Panc1 (cell line): ENCODE measurements around the gene NOTO. TPM values are rescaled to one million over a fixed set of nuclear protein-coding genes. Genes with fewer than 3 reads are reported as not detected.

Experiments used
- ATAC-seq: fragments of 200-7000 bp; cut with Tn5 transposase; 2 replicates; pipeline ENCODE4 v1.9.1; 2020; ENCODE audit warnings: mild to moderate bottlenecking, moderate library complexity
- BruUV-seq: library from RNA; stranded (reverse); fragments of 400-500 nt; replicated peaks from 2 replicates; lab custom pipeline; 2021; lab: Mats Ljungman, UMichigan
- CTCF ChIA-PET: fragments of 300-600 bp; sonication (Branson Sonifier 250); formaldehyde crosslinking; loops from one replicate; lab custom pipeline; 2022; ENCODE audit warnings: antibody characterized with exemption; lab: Charles Lee
- POLR2A ChIA-PET: fragments of 300-600 bp; sonication (Branson Sonifier 250); formaldehyde crosslinking; loops from one replicate; lab custom pipeline; 2022; ENCODE audit warnings: antibody characterized with exemption; lab: Charles Lee
- DNase-seq: peaks from one replicate; pipeline ENCODE4 v3.0.0-alpha.2; 2010; ENCODE audit warnings: low read depth, low spot score
- H3K27ac ChIP-seq: 2 replicates; pipeline ENCODE4 v1.5.1; 2011; ENCODE audit warnings: mild to moderate bottlenecking, low read length, inconsistent platforms
- H3K27me3 ChIP-seq: fragments of 200-500 bp; sonication (Bioruptor generic); 2 replicates; pipeline ENCODE4 v1.6.0; 2014; ENCODE audit warnings: low read length, inconsistent platforms; ENCODE audit not compliant: control insufficient read depth, insufficient read depth
- H3K36me3 ChIP-seq: fragments of 200-500 bp; sonication (Bioruptor generic); 2 replicates; pipeline ENCODE4 v1.5.1; 2014; ENCODE audit warnings: inconsistent platforms, mild to moderate bottlenecking, low read length, moderate library complexity; ENCODE audit not compliant: control insufficient read depth, insufficient read depth
- H3K4me1 ChIP-seq: 2 replicates; pipeline ENCODE4 v1.5.1; 2011; ENCODE audit warnings: inconsistent platforms, mild to moderate bottlenecking, low read length, moderate library complexity; ENCODE audit not compliant: control insufficient read depth, insufficient read depth
- H3K4me3 ChIP-seq, 2 experiments: 2 replicates each; pipeline ENCODE4 v1.5.1; 2011 to 2012; ENCODE audit warnings: low read depth in 2 of 2, low read length in 2 of 2, mild to moderate bottlenecking in 2 of 2, inconsistent platforms in 1 of 2, moderate library complexity in 1 of 2
- H3K9me3 ChIP-seq: fragments of 200-500 bp; sonication (Bioruptor generic); 2 replicates; pipeline ENCODE4 v1.5.1; 2014; ENCODE audit warnings: low read depth, mild to moderate bottlenecking, inconsistent platforms, low read length, moderate library complexity; ENCODE audit not compliant: control insufficient read depth, insufficient read depth
- POLR2AphosphoS5 ChIP-seq: IDR thresholded peaks from 2 replicates; pipeline ENCODE4 v1.6.1; 2012; ENCODE audit warnings: mild to moderate bottlenecking, low read depth, low read length, moderate library complexity
- SIN3A ChIP-seq: IDR thresholded peaks from 2 replicates; pipeline ENCODE4 v1.6.1; 2012; ENCODE audit warnings: low read depth, mild to moderate bottlenecking, low read length, moderate library complexity, borderline replicate concordance; ENCODE audit not compliant: insufficient read depth
- TCF7L2 ChIP-seq: IDR thresholded peaks from 2 replicates; pipeline ENCODE4 v1.6.1; 2011; ENCODE audit warnings: mild to moderate bottlenecking, low read depth, low read length, inconsistent platforms
- in situ Hi-C: cut with HindIII; loops from 2 replicates; pipeline ENCODE4 v1.10.0; 2016; ENCODE audit warnings: low sequenced_read_pairs, low pct_unique_long_range_greater_than_20kb
- intact Hi-C: fragments of 100-400 bp; cut with micrococcal nuclease; formaldehyde crosslinking; loops from one replicate; pipeline ENCODE4 v1.10.0; 2022; ENCODE audit not compliant: unreplicated experiment
- total RNA-seq: library from RNA; stranded (reverse); gene quantifications from one replicate; pipeline ENCODE4 v1.2.1, GENCODE V29; 2021; ENCODE audit not compliant: unreplicated experiment
- TF ChIP-seq, protein P1 (sequence below), 2 experiments: IDR thresholded peaks; 2 replicates each; pipeline ENCODE4 v1.6.1; 2011 to 2012; ENCODE audit warnings: low read depth in 2 of 2, control low read depth in 1 of 2, low read length in 1 of 2, mild to moderate bottlenecking in 1 of 2, moderate library complexity in 1 of 2; ENCODE audit not compliant: insufficient read depth in 1 of 2
- TF ChIP-seq, protein P2 (sequence below): fragments of 450-650 bp; IDR thresholded peaks from 2 replicates; pipeline ENCODE4 v1.5.1; 2017; ENCODE audit warnings: mild to moderate bottlenecking

The NOTO gene
- total RNA-seq, 1 experiment from 2014 or later = 0.08 TPM

DNA sequence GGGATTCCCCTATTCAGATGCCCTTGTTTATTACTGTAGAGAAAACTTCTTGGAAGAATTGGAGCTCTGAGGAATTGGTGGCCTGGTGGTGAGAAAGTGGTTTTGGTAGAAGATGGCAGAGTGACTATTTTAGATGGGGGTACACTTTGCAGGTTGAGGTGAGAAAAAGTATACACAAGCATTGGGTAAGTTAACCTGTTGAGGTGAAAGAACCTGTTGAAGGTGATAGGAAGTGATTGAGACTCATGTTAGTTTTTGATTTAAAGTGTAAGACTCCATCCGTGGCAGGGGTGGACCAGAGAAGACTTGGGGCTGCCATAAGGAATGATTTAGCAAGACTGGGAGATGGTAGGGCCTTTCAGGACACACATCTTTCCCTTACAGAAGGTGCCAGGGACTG lies 34.8 kb downstream of the NOTO start:
- BruUV-seq = no TSS peak
- TF ChIP-seq TCF7L2 = no peak
- no peak for TF ChIP-seq SIN3A
- no peak for TF ChIP-seq POLR2AphosphoS5
- TF ChIP-seq, protein P1, sequence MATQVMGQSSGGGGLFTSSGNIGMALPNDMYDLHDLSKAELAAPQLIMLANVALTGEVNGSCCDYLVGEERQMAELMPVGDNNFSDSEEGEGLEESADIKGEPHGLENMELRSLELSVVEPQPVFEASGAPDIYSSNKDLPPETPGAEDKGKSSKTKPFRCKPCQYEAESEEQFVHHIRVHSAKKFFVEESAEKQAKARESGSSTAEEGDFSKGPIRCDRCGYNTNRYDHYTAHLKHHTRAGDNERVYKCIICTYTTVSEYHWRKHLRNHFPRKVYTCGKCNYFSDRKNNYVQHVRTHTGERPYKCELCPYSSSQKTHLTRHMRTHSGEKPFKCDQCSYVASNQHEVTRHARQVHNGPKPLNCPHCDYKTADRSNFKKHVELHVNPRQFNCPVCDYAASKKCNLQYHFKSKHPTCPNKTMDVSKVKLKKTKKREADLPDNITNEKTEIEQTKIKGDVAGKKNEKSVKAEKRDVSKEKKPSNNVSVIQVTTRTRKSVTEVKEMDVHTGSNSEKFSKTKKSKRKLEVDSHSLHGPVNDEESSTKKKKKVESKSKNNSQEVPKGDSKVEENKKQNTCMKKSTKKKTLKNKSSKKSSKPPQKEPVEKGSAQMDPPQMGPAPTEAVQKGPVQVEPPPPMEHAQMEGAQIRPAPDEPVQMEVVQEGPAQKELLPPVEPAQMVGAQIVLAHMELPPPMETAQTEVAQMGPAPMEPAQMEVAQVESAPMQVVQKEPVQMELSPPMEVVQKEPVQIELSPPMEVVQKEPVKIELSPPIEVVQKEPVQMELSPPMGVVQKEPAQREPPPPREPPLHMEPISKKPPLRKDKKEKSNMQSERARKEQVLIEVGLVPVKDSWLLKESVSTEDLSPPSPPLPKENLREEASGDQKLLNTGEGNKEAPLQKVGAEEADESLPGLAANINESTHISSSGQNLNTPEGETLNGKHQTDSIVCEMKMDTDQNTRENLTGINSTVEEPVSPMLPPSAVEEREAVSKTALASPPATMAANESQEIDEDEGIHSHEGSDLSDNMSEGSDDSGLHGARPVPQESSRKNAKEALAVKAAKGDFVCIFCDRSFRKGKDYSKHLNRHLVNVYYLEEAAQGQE (IDR thresholded peaks at IDR 0.05; ENCODE audit: insufficient read depth in 1 of 2, low read depth in 2 of 2, low read length in 1 of 2) = no peak
- TF ChIP-seq, protein P2, sequence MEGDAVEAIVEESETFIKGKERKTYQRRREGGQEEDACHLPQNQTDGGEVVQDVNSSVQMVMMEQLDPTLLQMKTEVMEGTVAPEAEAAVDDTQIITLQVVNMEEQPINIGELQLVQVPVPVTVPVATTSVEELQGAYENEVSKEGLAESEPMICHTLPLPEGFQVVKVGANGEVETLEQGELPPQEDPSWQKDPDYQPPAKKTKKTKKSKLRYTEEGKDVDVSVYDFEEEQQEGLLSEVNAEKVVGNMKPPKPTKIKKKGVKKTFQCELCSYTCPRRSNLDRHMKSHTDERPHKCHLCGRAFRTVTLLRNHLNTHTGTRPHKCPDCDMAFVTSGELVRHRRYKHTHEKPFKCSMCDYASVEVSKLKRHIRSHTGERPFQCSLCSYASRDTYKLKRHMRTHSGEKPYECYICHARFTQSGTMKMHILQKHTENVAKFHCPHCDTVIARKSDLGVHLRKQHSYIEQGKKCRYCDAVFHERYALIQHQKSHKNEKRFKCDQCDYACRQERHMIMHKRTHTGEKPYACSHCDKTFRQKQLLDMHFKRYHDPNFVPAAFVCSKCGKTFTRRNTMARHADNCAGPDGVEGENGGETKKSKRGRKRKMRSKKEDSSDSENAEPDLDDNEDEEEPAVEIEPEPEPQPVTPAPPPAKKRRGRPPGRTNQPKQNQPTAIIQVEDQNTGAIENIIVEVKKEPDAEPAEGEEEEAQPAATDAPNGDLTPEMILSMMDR = no peak
- H3K4me1 ChIP-seq = peaks cover 29% of the 10 kb centered on the region
- ATAC-seq (no peak), DNase-seq (no peak)
- H3K36me3 ChIP-seq = peaks cover 21% of the 10 kb centered on the region
- no peaks in the 10 kb centered on the region for H3K27me3 ChIP-seq
- intact Hi-C loops = no loop called here
- ChIA-PET CTCF (no interaction called here), POLR2A (no interaction called here)
- in situ Hi-C loops = loop anchor here (10.0 kb wide), 1 partner anchor 58 kb away; the partner anchor contains the start of gene EGR4
- H3K4me3 ChIP-seq = no peak overlapping the region
- no peaks in the 10 kb centered on the region for H3K9me3 ChIP-seq
- H3K27ac ChIP-seq = no peak overlapping the region

DNA sequence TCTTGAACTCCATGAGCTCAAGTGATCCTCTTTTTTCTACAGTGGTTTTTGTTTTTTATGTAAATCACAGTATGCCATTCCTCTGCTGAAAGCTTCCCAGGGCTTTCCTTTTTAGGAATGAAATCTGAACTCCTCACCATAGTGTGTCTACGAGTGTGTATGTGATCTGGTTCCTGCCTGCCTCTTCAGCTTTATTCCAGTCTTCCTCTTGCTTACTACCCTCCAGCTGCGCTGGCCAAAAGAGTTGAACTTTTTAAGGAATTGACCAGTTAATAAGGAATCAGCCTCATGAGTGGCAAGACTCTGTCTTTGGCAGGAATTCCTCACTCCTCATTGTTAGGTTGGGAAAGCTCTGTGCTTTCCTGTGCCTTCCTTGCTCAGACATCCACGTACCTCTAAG lies 35.8 kb downstream of the NOTO start:
- CTCF ChIA-PET = no interaction called here
- no peak overlapping the region for H3K27ac ChIP-seq
- no TSS peak for BruUV-seq
- peaks cover 23% of the 10 kb centered on the region for H3K36me3 ChIP-seq
- no peak overlapping the region for H3K4me3 ChIP-seq
- in situ Hi-C loops (loop anchor here (10.0 kb wide), 1 partner anchor 57 kb away; the partner anchor contains the start of gene EGR4), intact Hi-C loops (no loop called here)
- ATAC-seq = no peak
- DNase-seq = no peak
- POLR2A ChIA-PET = no interaction called here
- TF ChIP-seq TCF7L2 = no peak
- no peak for TF ChIP-seq SIN3A
- no peak for TF ChIP-seq POLR2AphosphoS5
- TF ChIP-seq, protein P1 (IDR thresholded peaks at IDR 0.05; ENCODE audit: insufficient read depth in 1 of 2, low read depth in 2 of 2, low read length in 1 of 2) = no peak
- TF ChIP-seq, protein P2 = no peak
- H3K9me3 ChIP-seq = no peaks in the 10 kb centered on the region
- H3K4me1 ChIP-seq = peaks cover 32% of the 10 kb centered on the region
- H3K27me3 ChIP-seq = no peaks in the 10 kb centered on the region
